SK-N-SH (cell line): ENCODE data around the gene RER1. TPM values are rescaled to one million over a fixed set of nuclear protein-coding genes. Genes with fewer than 3 reads are reported as not detected.

Experiments used
- CTCF ChIA-PET: fragments of 300-600, 350-600 bp; formaldehyde crosslinking; extraction: SDS; loops from one replicate; lab custom pipeline; 2021; lab: Yijun Ruan, JAX
- POLR2A ChIA-PET: fragments of 350-600 bp; sonication (Branson Sonifier 250); formaldehyde crosslinking; extraction: SDS; loops from one replicate; lab custom pipeline; 2020; ENCODE audit warnings: antibody characterized with exemption, inconsistent platforms; lab: Yijun Ruan, JAX
- DNase-seq: peaks from one replicate; pipeline ENCODE4 v3.0.0; 2012
- H2AFZ ChIP-seq: fragments of 200-600 bp; sonication (generic); 2 replicates; pipeline ENCODE4 v1.8.1; 2016; ENCODE audit warnings: antibody characterized with exemption, mild to moderate bottlenecking, low read depth
- H3F3A ChIP-seq: fragments of 200-600 bp; sonication (generic); replicated peaks from 2 replicates; pipeline ENCODE3; 2016; ENCODE audit warnings: antibody characterized with exemption, mild to moderate bottlenecking; ENCODE audit not compliant: insufficient read depth
- H3K27ac ChIP-seq, 2 experiments: fragments of 200-500 bp in 1 of 2; fragments of 200-600 bp in 1 of 2; sonication (Bioruptor generic) in 1 of 2; sonication (generic), shearing (Covaris generic) in 1 of 2; 2 replicates each; pipeline versions ENCODE4 v1.5.1 to v1.6.1; 2014 to 2016; ENCODE audit warnings: low read depth in 2 of 2, inconsistent platforms in 1 of 2, low read length in 1 of 2, mild to moderate bottlenecking in 1 of 2, mixed read lengths in 1 of 2
- H3K27me3 ChIP-seq: fragments of 200-600 bp; sonication (generic), shearing (Covaris generic); 2 replicates; pipeline ENCODE4 v1.6.1; 2016; ENCODE audit warnings: mixed run types; ENCODE audit not compliant: insufficient read depth
- H3K36me3 ChIP-seq, 2 experiments: fragments of 200-500 bp in 1 of 2; fragments of 200-600 bp in 1 of 2; sonication (Bioruptor generic) in 1 of 2; sonication (generic) in 1 of 2; replicated peaks in 1 of 2; 2 replicates each; pipeline versions ENCODE3 to v1.5.1; 2014 to 2016; ENCODE audit warnings: low read length in 1 of 2, mild to moderate bottlenecking in 1 of 2; ENCODE audit not compliant: insufficient read depth in 2 of 2, control insufficient read depth in 1 of 2
- H3K4me1 ChIP-seq, 2 experiments: fragments of 200-500 bp in 1 of 2; fragments of 200-600 bp in 1 of 2; sonication (Bioruptor generic) in 1 of 2; sonication (generic), shearing (Covaris generic) in 1 of 2; 2 replicates each; pipeline versions ENCODE4 v1.5.1 to v1.6.1; 2014 to 2016; ENCODE audit warnings: low read depth in 1 of 2, low read length in 1 of 2, mixed run types in 1 of 2; ENCODE audit not compliant: insufficient read depth in 2 of 2, control insufficient read depth in 1 of 2
- H3K4me2 ChIP-seq: fragments of 200-600 bp; sonication (generic), shearing (Covaris generic); 2 replicates; pipeline ENCODE4 v1.6.1; 2017; ENCODE audit warnings: mixed run types
- H3K4me3 ChIP-seq, 2 experiments: fragments of 200-500 bp in 1 of 2; fragments of 200-600 bp in 1 of 2; sonication (Bioruptor generic) in 1 of 2; sonication (generic), shearing (Covaris generic) in 1 of 2; 2 replicates each; pipeline versions ENCODE4 v1.5.1 to v1.8.1; 2014 to 2016; ENCODE audit warnings: low read depth in 2 of 2, inconsistent platforms in 1 of 2, low read length in 1 of 2, mild to moderate bottlenecking in 1 of 2, mixed read lengths in 1 of 2, moderate library complexity in 1 of 2
- H3K79me2 ChIP-seq: fragments of 200-600 bp; sonication (generic); 2 replicates; pipeline ENCODE4 v1.8.1; 2017; ENCODE audit warnings: mild to moderate bottlenecking; ENCODE audit not compliant: insufficient read depth
- H3K9ac ChIP-seq: fragments of 200-600 bp; sonication (generic); 2 replicates; pipeline ENCODE4 v1.6.1; 2017; ENCODE audit warnings: mixed run types
- H3K9me2 ChIP-seq: fragments of 200-600 bp; sonication (generic); 2 replicates; pipeline ENCODE4 v1.6.1; 2017; ENCODE audit warnings: mixed run types
- H3K9me3 ChIP-seq: fragments of 200-600 bp; sonication (generic); 2 replicates; pipeline ENCODE4 v1.6.1; 2017; ENCODE audit warnings: mixed run types, mild to moderate bottlenecking, moderate library complexity
- H4K20me1 ChIP-seq: fragments of 200-600 bp; sonication (generic); 2 replicates; pipeline ENCODE4 v1.6.1; 2017; ENCODE audit warnings: mild to moderate bottlenecking, mixed run types; ENCODE audit not compliant: insufficient read depth
- CTCF ChIP-seq: fragments of 200-600 bp; sonication (generic); IDR thresholded peaks from 2 replicates; pipeline ENCODE4 v1.6.1; 2017; ENCODE audit warnings: antibody characterized with exemption, mild to moderate bottlenecking, moderate library complexity
- EZH2phosphoT487 ChIP-seq: fragments of 200-600 bp; sonication (generic); IDR thresholded peaks from 2 replicates; pipeline ENCODE4 v1.6.1; 2017; ENCODE audit warnings: low read depth, mixed run types, mild to moderate bottlenecking, antibody characterized with exemption, moderate library complexity, borderline replicate concordance
- FOXJ3 ChIP-seq: sonication (generic); formaldehyde crosslinking; IDR thresholded peaks from 2 replicates; pipeline ENCODE4 v1.5.1; 2020; ENCODE audit warnings: mild to moderate bottlenecking, missing genetic modification reagents
- GABPA ChIP-seq: IDR thresholded peaks from 2 replicates; pipeline ENCODE4 v1.4.0; 2012; ENCODE audit warnings: low read depth, mild to moderate bottlenecking
- MXI1 ChIP-seq: IDR thresholded peaks from 2 replicates; pipeline ENCODE4 v1.6.1; 2012; ENCODE audit warnings: mild to moderate bottlenecking, low read depth, low read length, improper control_type of control experiment
- NFIC ChIP-seq: IDR thresholded peaks from 2 replicates; pipeline ENCODE4 v1.4.0; 2012; ENCODE audit warnings: borderline replicate concordance
- RCOR1 ChIP-seq: fragments of 150-350 bp; IDR thresholded peaks from 2 replicates; pipeline ENCODE4 v1.6.1; 2017; ENCODE audit warnings: antibody characterized with exemption, low read length
- REST ChIP-seq: IDR thresholded peaks from 2 replicates; pipeline ENCODE4 v1.6.1; 2012; ENCODE audit warnings: mild to moderate bottlenecking, low read depth, low read length, moderate library complexity
- USF2 ChIP-seq: fragments of 150-350 bp; IDR thresholded peaks from 2 replicates; pipeline ENCODE4 v1.6.1; 2017; ENCODE audit warnings: antibody characterized with exemption, low read length, low read depth, borderline replicate concordance
- YY1 ChIP-seq: IDR thresholded peaks from 2 replicates; pipeline ENCODE4 v1.4.0; 2012; ENCODE audit warnings: low read depth, mild to moderate bottlenecking
- WGBS: methylation state at CpG from one replicate; pipeline ENCODE4 v1.1.6; 2017; ENCODE audit warnings: low lambda C conversion rate; 5-methylcytosine and 5-hydroxymethylcytosine counted together
- polyA plus RNA-seq, 3 experiments: library from polyadenylated mRNA; depleted of rRNA; stranded (reverse); fragments of >200 nt; gene quantifications; 2 replicates each; pipeline ENCODE4 v1.2.3, GENCODE V29; 2012

Gene RER1
- polyA plus RNA-seq, 1 of the 3 experiments (the other 2 are of a cell fraction) = 181 TPM

GRCh38 chr1:2377751-2378440 is 13.7 kb upstream of the RER1 start:
- no peak overlapping the region for H2AFZ ChIP-seq
- no peaks in the 10 kb centered on the region for H3K9me2 ChIP-seq
- no peaks in the 10 kb centered on the region for H3K27me3 ChIP-seq
- H3K4me3 ChIP-seq = no peak overlapping the region
- no peak for DNase-seq
- H3K4me1 ChIP-seq = peaks cover 0 to 6% of the 10 kb centered on the region in 2 experiments; a peak in 1 of 4 replicates
- no peaks in the 10 kb centered on the region for H3F3A ChIP-seq
- ChIA-PET POLR2A (no interaction called here), CTCF (interaction anchor here (0.6 to 10.7 kb wide), 3 partner anchors 9 to 333 kb away, joined by 3 to 292 read pairs (median 3); partner anchors contain the start of gene FAAP20)
- no peak overlapping the region for H3K27ac ChIP-seq
- H3K36me3 ChIP-seq = no peaks in the 10 kb centered on the region
- TF ChIP-seq YY1 = no peak
- no peak for TF ChIP-seq USF2
- TF ChIP-seq REST = no peak
- TF ChIP-seq CTCF = no peak
- TF ChIP-seq EZH2phosphoT487 = no peak
- no peak for TF ChIP-seq NFIC
- TF ChIP-seq FOXJ3 = no peak
- no peak for TF ChIP-seq GABPA
- TF ChIP-seq RCOR1 = no peak
- no peak for TF ChIP-seq MXI1
- H3K79me2 ChIP-seq = no peaks in the 10 kb centered on the region
- H4K20me1 ChIP-seq = no peaks in the 10 kb centered on the region
- no peaks in the 10 kb centered on the region for H3K9me3 ChIP-seq
- no peak overlapping the region for H3K4me2 ChIP-seq
- H3K9ac ChIP-seq = no peak overlapping the region
- WGBS = 100% methylated on average over 2 of the region's 16 CpGs
